Measurements from ENCODE around the gene PAQR6.

DNA sequence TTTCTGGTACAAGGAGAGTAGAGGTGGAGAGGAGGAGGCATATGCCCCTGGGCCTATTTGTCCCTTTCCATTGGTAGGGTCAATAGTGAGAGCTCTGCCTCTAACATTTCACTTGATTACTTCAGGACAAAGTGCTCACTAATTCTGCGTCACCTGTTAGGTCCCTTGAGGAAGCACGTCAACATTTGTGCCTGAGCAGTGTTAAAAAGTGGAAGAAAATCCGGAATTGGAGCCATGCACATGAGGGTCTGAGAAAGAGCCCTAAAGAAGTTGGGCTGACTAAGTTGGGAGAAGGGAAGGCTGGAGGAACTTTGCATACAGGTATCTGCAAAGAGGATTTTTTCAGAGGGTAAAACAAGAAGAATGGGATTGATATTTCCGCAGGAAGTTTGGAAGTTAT, 52.0 kb downstream of the PAQR6 start:
- TF ChIP-seq, protein P1, sequence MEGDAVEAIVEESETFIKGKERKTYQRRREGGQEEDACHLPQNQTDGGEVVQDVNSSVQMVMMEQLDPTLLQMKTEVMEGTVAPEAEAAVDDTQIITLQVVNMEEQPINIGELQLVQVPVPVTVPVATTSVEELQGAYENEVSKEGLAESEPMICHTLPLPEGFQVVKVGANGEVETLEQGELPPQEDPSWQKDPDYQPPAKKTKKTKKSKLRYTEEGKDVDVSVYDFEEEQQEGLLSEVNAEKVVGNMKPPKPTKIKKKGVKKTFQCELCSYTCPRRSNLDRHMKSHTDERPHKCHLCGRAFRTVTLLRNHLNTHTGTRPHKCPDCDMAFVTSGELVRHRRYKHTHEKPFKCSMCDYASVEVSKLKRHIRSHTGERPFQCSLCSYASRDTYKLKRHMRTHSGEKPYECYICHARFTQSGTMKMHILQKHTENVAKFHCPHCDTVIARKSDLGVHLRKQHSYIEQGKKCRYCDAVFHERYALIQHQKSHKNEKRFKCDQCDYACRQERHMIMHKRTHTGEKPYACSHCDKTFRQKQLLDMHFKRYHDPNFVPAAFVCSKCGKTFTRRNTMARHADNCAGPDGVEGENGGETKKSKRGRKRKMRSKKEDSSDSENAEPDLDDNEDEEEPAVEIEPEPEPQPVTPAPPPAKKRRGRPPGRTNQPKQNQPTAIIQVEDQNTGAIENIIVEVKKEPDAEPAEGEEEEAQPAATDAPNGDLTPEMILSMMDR (IDR thresholded peaks at IDR 0.05): no peak
- TF ChIP-seq POLR2A (IDR thresholded peaks at IDR 0.05): no peak
